ENCODE measurements around the gene MSI2.

The MSI2 gene

GRCh38 chr17:57373048-57373447, 116.7 kb downstream of the MSI2 start (continued):
- TF ChIP-seq SNAI2 (CRISPR knock-in tag; IDR thresholded peaks at IDR 0.05) (no peak), ZFP3 (CRISPR knock-in tag; IDR thresholded peaks at IDR 0.05) (no peak), ZC3H10 (CRISPR knock-in tag; IDR thresholded peaks at IDR 0.05) (no peak), GLIS3 (CRISPR knock-in tag; IDR thresholded peaks at IDR 0.05) (no peak)

- no peak for TF ChIP-seq SNAI2 (CRISPR knock-in tag; IDR thresholded peaks at IDR 0.05)
- no peak for TF ChIP-seq POU6F1 (CRISPR knock-in tag; IDR thresholded peaks at IDR 0.05; ENCODE audit: borderline replicate concordance, low read depth)
- TF ChIP-seq ZNF70 (CRISPR knock-in tag; IDR thresholded peaks at IDR 0.05) = no peak
- no peak for TF ChIP-seq TSHZ2 (CRISPR knock-in tag; IDR thresholded peaks at IDR 0.05)
- no peak for TF ChIP-seq ZFP30 (CRISPR knock-in tag; IDR thresholded peaks at IDR 0.05)
- TF ChIP-seq ISL1 (CRISPR knock-in tag; IDR thresholded peaks at IDR 0.05) = no peak
- TF ChIP-seq TOX (CRISPR knock-in tag; IDR thresholded peaks at IDR 0.05; ENCODE audit: borderline replicate concordance) = no peak
- no peak for TF ChIP-seq ZNF565 (CRISPR knock-in tag; conservative IDR thresholded peaks at IDR 0.05; ENCODE audit: low read depth)
- TF ChIP-seq OSR1 (CRISPR knock-in tag; IDR thresholded peaks at IDR 0.05) = no peak
- no peak for TF ChIP-seq CSRNP3 (CRISPR knock-in tag; IDR thresholded peaks at IDR 0.05)
- no peak for TF ChIP-seq ZNF8 (CRISPR knock-in tag; IDR thresholded peaks at IDR 0.05)
- no peak for TF ChIP-seq ESRRG (CRISPR knock-in tag; IDR thresholded peaks at IDR 0.05)
- no peak for TF ChIP-seq ZFP3 (CRISPR knock-in tag; IDR thresholded peaks at IDR 0.05)
- no peak for TF ChIP-seq CREB5 (CRISPR knock-in tag; IDR thresholded peaks at IDR 0.05; ENCODE audit: low read depth)
- no peak for TF ChIP-seq BACH2 (CRISPR knock-in tag; IDR thresholded peaks at IDR 0.05; ENCODE audit: borderline replicate concordance)
- no peak for TF ChIP-seq TCF4 (CRISPR knock-in tag; IDR thresholded peaks at IDR 0.05; ENCODE audit: borderline replicate concordance)
- TF ChIP-seq CSDC2 (CRISPR knock-in tag; IDR thresholded peaks at IDR 0.05) = no peak
- no peak for ATAC-seq
Measured at GRCh38 chr17:57373756-57374155, 117.4 kb downstream of the MSI2 start.

- ATAC-seq = no peak
- TF ChIP-seq CREB5 (CRISPR knock-in tag; IDR thresholded peaks at IDR 0.05; ENCODE audit: low read depth) (no peak), ZFP30 (CRISPR knock-in tag; IDR thresholded peaks at IDR 0.05) (no peak), CSRNP3 (CRISPR knock-in tag; IDR thresholded peaks at IDR 0.05) (no peak), PPARA (CRISPR knock-in tag; IDR thresholded peaks at IDR 0.05; ENCODE audit: borderline replicate concordance) (no peak), OSR1 (CRISPR knock-in tag; IDR thresholded peaks at IDR 0.05) (no peak), TSHZ2 (CRISPR knock-in tag; IDR thresholded peaks at IDR 0.05) (no peak), SNAI2 (CRISPR knock-in tag; IDR thresholded peaks at IDR 0.05) (no peak), TOX (CRISPR knock-in tag; IDR thresholded peaks at IDR 0.05; ENCODE audit: borderline replicate concordance) (no peak), TCF4 (CRISPR knock-in tag; IDR thresholded peaks at IDR 0.05; ENCODE audit: borderline replicate concordance) (no peak), ESRRG (CRISPR knock-in tag; IDR thresholded peaks at IDR 0.05) (no peak), ZFP3 (CRISPR knock-in tag; IDR thresholded peaks at IDR 0.05) (no peak), CSDC2 (CRISPR knock-in tag; IDR thresholded peaks at IDR 0.05) (no peak), BACH2 (CRISPR knock-in tag; IDR thresholded peaks at IDR 0.05; ENCODE audit: borderline replicate concordance) (no peak), ZNF70 (CRISPR knock-in tag; IDR thresholded peaks at IDR 0.05) (no peak), POU6F1 (CRISPR knock-in tag; IDR thresholded peaks at IDR 0.05; ENCODE audit: borderline replicate concordance, low read depth) (no peak), ISL1 (CRISPR knock-in tag; IDR thresholded peaks at IDR 0.05) (no peak), ZNF565 (CRISPR knock-in tag; conservative IDR thresholded peaks at IDR 0.05; ENCODE audit: low read depth) (no peak)
Measured at GRCh38 chr17:57375040-57375769, 118.9 kb downstream of the MSI2 start.
